Measurements from ENCODE around the gene PPARA.
A peak's percentile ranks its signal among the peaks of the same experiment; 100 is the strongest.

PPARA gene

DNA sequence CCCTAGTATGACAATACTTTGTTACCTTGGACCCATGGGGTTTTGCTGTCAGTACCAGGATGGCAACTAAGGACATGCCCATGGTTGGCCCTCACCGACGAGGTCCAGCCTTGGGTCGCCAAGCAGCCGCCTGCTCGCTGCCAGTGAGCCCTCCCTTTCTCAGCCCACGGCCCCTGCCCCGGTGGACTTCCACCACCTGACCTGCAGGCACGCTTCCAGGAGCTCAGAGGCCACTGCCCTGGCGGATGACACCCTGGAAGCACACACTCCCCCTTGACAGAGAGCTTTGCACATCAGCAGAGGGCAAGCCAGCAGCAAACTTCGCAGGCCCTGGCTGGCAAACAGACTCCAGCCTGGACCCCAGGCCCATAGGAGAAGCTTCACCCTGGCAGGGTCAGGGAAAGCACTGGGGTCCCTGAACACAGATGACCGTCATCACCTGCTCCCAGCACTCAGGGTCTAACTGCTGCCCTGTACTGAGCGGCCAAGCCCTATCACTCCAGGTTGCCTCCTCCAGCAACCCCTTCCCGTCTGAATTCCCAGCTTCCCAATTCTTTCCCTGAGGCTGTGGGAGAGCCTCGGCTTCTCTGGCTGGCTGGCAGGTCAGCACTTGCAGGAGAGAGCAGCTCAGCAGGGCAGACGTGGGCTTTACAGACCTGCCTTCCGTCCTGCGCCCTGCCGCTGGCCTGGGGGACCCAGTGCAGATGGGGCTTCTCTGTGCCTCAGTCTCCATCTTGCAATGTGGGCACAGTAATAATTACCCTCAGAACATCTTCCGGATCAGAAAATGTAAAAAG is 2.7 kb upstream of the PPARA start:
- no peak overlapping the region for H3K27ac ChIP-seq

DNA sequence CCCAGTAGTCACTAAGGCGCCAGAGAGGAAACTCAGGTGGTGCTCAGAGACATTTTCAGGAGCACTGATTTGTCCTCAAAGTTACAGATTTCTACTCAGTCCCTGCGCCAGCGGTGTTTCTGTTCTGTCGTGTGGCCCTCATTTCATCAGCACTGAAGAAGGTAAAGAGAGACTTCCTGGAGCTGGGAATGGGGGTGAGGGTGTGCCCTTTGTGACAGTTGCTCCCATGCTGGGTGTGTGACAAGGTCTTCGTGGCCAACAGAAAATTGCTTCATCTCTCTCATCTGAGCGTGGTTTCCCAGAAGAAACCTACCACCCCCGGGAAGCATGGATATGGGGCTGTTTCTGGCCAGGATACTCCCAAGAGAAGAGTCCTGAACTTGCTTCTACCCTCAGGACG is 2.0 kb upstream of the PPARA start:
- no peak overlapping the region for H3K27ac ChIP-seq
- no peak for TF ChIP-seq ZFX (IDR thresholded peaks at IDR 0.05; ENCODE audit: borderline replicate concordance)
- TF ChIP-seq, protein P1, sequence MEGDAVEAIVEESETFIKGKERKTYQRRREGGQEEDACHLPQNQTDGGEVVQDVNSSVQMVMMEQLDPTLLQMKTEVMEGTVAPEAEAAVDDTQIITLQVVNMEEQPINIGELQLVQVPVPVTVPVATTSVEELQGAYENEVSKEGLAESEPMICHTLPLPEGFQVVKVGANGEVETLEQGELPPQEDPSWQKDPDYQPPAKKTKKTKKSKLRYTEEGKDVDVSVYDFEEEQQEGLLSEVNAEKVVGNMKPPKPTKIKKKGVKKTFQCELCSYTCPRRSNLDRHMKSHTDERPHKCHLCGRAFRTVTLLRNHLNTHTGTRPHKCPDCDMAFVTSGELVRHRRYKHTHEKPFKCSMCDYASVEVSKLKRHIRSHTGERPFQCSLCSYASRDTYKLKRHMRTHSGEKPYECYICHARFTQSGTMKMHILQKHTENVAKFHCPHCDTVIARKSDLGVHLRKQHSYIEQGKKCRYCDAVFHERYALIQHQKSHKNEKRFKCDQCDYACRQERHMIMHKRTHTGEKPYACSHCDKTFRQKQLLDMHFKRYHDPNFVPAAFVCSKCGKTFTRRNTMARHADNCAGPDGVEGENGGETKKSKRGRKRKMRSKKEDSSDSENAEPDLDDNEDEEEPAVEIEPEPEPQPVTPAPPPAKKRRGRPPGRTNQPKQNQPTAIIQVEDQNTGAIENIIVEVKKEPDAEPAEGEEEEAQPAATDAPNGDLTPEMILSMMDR (IDR thresholded peaks at IDR 0.05): no peak

More for the DNA sequence above, 2.7 kb upstream of the PPARA start:
- TF ChIP-seq ZFX (IDR thresholded peaks at IDR 0.05; ENCODE audit: borderline replicate concordance): no peak
- TF ChIP-seq, protein P1 (IDR thresholded peaks at IDR 0.05): no peak

DNA sequence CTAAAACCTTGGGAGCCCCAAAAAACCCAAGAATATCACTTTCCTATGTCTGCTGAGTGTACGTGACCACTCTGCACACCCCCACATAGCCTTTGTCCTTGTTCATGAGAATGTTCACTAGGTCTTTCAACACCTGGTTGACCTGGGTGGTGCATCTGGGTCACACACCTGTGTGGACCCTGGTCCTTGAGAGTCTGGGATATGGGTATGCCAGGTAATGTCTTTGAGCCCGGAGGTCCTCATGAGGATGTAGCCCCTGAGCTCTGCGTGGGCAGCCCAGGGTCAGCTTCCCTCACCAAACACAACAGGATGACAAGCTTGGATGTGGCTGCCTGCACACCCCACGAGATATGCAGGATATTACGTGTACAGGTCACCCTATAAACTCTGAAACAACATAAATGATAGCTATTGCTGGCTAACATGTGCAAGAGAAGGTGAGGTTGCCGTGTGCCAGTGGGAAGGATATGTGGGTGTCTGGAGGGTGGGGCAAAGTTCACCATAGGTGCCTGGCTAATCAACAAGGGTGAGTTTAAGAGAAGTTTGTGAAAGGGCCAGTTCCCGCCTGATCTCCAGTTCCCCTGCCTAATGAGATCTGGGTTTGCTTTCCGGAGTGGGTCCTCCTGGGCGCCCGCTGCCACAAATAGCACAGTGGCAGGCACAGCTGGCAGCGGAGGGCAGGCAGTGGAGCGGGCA is 1.4 kb upstream of the PPARA start:
- TF ChIP-seq ZFX (IDR thresholded peaks at IDR 0.05; ENCODE audit: borderline replicate concordance): no peak
- TF ChIP-seq, protein P1 (IDR thresholded peaks at IDR 0.05): no peak
- peak overlapping the region; percentile 46; the same call in 1 of the 2 replicates for H3K27ac ChIP-seq

DNA sequence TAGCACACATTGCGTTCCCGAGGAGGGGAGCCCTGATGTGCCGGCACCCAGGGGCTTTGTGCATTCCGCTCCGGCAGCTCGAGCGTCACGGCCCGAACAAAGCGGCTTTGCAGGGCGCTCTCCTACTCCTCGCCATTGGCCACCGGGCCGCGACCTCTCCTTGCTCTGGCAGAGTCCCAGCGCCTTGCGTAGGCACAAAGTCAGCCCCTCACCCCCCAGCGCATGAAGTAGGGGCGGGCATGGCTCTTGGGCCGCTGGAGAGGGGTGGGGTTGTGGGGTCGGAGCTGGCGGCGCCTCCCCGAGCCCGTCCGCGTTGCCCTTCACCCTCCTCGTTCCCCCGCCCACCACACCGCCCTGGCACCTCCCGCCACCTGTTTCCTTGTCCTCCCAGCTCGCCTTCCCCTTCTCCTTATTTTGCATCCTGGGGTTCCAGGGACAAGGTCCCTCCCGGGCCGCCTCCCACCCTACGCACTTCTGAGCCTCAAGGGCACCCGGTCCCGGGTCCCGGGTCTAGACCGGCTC is 753 bp upstream of the PPARA start:
- TF ChIP-seq, protein P1 (IDR thresholded peaks at IDR 0.05): no peak
- TF ChIP-seq ZFX (IDR thresholded peaks at IDR 0.05; ENCODE audit: borderline replicate concordance): no peak
- H3K27ac ChIP-seq: peak overlapping the region; percentile 46; the same call in 1 of the 2 replicates

DNA sequence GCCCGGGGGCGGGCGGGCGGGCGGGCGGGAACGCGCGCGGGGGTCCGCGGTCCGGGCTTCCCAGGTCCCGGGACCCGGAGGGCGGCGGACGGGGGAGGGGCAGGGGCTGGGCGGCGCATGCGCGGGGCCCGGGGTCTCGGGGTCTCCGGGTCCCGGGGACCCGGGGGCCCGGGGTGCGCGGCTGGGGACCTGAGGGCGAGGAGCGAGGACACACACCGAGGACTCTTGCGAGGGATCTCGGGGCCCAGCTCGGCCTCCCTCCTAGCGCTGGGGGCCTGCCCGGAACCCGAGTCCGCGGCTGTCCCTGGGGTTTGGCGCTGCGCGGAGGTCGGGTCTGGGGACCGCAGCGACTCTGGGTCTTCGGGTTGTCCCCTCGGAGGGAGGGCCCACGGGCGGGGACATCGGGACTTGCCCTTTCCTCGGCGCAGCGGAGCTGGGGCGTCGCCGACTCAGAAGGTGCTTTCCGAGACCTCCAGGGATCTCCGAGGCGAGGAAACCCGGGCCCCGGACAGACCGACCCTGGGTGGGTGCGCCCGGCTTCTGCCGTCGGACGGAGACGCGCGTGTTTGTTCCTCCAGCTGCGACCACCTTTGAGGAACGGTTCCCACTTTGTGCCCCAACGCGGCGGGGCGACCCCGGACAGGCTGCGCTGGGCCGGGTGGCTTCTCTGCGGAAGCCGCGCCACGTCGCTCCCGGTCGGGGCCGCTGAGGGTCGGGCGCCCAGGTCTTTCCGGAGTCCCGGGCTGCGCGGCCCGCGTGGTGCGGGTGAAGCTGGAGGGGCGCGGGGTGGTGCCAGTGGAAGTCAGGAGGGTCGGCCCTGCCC is 540 bp downstream of the PPARA start:
- TF ChIP-seq ZFX (IDR thresholded peaks at IDR 0.05; ENCODE audit: borderline replicate concordance): no peak
- TF ChIP-seq, protein P1 (IDR thresholded peaks at IDR 0.05): no peak
- H3K27ac ChIP-seq: peak overlapping the region; percentile 46; the same call in 1 of the 2 replicates

DNA sequence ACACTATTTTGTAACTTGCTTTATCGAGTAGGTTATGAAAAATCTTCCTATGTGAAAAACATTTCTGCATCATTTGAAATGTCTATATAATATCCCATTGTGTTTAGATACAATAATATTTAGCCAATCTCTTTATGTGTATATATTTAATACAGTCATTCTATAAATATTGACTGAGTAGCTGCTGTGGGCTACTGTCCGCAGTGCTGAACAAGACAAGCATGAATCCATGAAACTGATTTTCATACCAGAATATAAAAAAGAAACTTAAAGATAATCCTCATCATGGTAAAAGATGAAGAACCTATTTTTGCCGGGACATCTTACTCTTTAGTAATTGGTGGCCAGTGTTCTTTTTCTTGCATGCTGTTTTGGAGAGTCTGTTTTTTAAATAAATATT is 3.6 kb downstream of the PPARA start:
- no peak overlapping the region for H3K27ac ChIP-seq
- TF ChIP-seq ZFX (IDR thresholded peaks at IDR 0.05; ENCODE audit: borderline replicate concordance): no peak
- TF ChIP-seq, protein P1 (IDR thresholded peaks at IDR 0.05): no peak
